Measurements from ENCODE around the gene LAMA2.

Gene LAMA2

GRCh38 chr6:129543981-129544380 lies 661.0 kb downstream of the LAMA2 start:
- DNase-seq, result no peak

- no peak for DNase-seq
Observed at GRCh38 chr6:129544892-129545612, 662.1 kb downstream of the LAMA2 start.

GRCh38 chr6:129546702-129547101 lies 663.8 kb downstream of the LAMA2 start:
- DNase-seq, result no peak

GRCh38 chr6:129551486-129551885 lies 668.5 kb downstream of the LAMA2 start:
- DNase-seq, result no peak

- no peak for DNase-seq
Observed at GRCh38 chr6:129552413-129552812, 669.5 kb downstream of the LAMA2 start.

- DNase-seq, result no peak
Observed at GRCh38 chr6:129555206-129555832, 672.4 kb downstream of the LAMA2 start.

GRCh38 chr6:129558248-129558647 lies 675.3 kb downstream of the LAMA2 start:
- DNase-seq, result no peak

- DNase-seq, result no peak
Observed at GRCh38 chr6:129565366-129565765, 682.4 kb downstream of the LAMA2 start.

- no peak for DNase-seq
Observed at GRCh38 chr6:129565811-129566210, 682.9 kb downstream of the LAMA2 start.
